Stimulated activated CD4-positive, alpha-beta T cell treated with anti-CD3 and anti-CD28 coated beads, Interleukin-12 subunit alpha, Interleukin-12 subunit beta, amount 100 ng/mL, for 4 hours (primary cell): ENCODE measurements around the gene GNAI3.

Experiments used
- DNase-seq: peaks from one replicate; pipeline ENCODE4 v3.0.0-alpha.2; 2020

GNAI3 gene

DNA sequence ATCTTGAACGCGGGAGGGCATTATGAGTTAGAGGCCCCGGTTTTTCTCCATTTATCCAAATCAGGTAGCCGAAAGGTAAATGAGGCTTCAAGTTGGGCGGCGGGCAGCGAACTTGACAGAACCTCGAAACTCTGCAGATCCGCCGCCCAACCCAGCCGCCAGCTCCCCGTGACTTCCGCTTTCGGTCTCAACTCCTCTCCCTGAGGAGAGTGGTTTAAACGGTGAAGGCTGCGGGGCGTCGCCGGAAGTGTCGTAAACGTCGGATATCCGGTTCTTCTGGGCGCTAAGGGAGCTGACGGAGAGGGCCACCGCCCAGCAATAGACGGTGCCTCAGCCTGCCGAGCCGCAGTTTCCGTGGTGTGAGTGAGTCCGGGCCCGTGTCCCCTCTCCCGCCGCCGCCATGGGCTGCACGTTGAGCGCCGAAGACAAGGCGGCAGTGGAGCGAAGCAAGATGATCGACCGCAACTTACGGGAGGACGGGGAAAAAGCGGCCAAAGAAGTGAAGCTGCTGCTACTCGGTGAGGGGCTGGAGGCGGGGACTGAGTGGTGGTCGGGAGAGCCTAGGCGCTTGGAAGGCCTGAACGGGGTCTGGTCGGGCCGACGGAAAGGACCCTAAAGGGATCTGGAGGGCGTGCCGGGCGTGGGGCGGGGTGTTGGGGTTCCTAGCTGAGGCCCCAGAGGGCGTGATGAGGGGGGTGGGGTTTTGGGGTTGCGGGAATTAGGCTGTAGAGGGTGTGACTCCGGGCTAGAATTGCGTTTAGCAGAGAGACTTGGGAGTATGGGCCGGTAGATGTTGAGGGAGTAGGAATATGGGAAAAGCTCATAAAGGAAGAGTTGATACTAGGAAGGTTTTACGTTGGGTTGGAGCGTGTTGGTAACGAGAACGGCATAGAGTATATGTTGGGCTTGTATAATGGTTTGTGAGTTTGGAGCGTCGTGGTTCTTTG is at the start of gene GNAI3:
TSS of gene GNAI3 (plus strand) at position 295 of the 947 bp plus-strand sequence. CDS start at position 401, 106 bp downstream.
- peak; percentile 89 for DNase-seq

DNA sequence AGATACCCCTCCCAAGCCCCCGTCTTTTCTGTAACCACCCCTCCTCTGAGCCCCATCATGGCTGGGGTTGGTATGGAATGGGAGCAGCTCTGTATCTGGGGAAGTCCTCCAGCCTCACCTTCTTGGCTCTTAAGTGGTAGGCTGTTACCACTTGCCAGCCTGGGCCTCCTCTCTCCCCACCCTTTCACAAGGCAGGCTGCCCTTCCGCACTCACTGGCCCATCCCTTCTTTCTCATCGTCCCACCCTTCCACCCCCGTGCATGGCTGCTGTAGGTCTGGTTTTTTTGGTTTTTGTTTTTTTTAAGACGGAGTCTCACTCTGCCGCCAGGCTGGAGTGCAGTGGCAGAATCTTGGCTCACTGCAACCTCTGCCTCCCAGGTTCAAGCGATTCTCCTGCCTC is 49.3 kb upstream of the GNAI3 start:
- DNase-seq: no peak

DNA sequence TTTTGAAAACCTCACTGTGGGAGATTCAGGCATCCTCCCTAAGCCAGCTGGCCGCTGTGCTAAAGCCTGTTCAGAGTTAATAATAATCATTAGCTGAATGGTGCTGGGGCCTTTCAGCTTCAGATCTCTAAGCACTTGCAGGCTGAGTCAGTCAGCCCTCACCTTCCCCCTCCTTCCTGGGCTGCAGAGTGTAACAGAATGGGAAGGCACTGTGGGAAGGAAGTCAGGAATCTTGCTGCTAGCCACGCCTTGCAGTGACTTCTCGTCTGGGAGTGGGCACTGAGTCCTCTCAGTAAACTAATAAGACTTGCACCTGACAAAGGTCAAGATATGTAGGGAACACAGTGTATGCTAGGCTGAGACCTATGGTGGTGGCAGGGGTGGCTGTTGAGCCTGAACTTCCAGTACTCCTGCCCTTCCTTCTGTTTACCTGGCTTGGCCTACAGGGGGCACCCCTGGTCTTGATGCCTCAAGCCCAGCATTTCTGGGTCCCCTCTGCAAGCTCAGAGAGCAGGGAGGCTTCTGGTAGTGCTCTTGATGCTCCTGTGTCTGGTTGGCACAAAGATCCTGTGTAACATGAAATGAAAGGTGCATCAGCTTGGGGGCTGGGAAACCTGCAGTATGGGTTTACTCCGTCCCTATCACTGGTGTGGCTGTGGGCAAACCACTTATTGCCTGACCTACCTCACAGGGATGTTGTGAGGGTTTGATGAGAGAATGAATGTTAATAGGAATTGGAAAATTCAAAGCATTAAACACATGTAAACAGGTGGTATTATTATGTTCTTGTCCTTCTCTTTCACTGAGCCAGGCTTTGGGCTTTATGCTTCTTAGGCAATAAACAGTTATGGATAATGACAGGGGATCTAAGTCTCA is 48.5 kb upstream of the GNAI3 start:
- DNase-seq: peak; percentile 51

DNA sequence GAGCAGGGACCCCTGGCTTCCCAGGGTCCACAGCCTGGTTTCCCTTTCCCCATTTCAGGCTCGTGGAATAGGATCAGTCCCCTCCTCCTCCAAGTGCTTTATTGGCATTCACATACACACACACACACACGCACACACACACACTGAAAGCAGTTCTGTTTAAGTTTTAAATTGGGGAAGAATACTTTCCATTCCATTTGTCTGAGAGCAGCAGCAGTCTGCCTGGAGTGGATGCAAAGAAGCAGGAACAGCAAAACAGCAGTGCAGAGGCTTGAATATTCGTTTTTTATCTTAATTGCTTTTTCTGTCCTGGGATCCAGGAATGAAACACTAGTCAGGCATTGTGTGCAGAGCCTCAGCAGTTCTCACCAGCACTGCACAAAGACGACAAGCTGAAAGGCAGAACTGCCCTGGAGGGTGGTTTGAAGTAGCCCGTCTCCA is 47.5 kb upstream of the GNAI3 start:
- no peak for DNase-seq

DNA sequence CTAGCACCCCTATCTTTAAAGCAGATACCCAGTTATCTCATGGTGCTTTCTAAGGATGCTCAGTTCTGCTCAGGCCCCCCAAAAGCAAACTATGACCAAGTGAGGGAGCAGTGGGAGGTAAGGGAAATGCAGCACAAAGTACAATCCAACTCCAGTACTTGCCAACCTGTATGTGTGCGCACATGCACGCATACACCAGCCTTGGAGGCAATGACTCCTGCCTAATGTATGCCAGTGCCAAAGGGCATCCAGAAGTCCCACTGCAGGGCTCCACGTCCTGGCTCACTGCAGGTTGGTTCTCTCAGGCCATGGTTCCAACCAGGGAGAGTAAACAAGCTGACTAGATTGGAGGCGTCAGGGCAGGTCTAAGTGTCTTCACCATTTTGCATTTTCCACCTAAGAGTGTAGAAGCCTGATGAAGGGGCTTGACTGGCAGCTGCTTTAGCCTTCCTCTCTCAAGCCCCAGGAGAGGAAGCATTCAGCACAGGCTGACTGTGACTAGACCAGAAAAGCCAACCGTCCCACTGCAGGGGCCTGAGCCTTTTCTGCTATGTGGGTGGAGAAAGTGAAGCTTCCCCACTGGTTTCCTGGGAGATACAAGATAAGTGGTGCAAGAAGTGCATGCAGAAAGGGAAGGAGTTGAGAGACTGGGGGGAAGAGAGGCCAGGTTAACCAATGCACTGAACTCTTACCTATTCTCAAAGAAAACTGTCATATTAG is 46.6 kb upstream of the GNAI3 start:
- no peak for DNase-seq

DNA sequence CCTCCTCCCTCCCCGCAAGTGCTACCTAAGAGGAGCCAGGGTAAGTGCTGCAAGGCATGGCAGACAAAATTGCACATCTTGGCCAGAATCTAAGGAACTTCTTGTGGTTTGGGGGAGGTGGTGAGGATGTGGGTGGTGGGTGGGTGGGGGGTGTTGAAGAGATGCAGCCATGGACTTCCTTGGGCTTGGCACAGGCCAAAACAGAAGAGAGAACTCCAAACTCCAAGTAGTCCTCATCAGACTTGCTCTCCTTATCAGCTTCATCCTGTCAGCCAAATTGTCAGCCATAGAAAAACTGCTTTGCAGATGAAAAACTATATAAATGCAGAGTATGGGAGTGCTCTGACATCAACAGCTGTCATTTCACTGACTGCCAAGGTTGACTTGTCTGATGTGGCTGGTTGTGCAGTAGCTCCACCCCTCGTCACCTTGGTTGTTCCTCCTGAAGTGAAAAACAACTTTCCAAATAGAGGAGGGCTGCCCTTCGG is 46.0 kb upstream of the GNAI3 start:
- DNase-seq: no peak

DNA sequence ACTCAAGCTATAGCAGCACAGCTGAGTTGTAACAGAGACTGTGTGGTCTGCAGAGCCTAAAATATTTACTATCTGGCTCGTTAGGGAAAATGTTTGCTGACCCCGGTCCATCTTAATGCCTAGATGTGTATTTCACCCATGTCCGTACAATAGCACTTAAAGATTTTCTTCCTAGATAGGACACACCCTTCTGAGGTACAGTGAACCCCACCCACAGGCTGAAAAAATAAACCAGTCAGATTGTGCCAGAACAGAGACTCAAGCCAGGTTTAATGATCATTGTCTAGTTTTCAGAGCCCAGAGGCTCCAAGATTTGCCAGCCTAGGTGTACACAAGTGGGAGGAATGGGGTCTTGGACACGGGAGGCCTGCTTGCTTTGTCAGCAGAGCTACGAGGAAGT is 44.5 kb upstream of the GNAI3 start:
- no peak for DNase-seq

DNA sequence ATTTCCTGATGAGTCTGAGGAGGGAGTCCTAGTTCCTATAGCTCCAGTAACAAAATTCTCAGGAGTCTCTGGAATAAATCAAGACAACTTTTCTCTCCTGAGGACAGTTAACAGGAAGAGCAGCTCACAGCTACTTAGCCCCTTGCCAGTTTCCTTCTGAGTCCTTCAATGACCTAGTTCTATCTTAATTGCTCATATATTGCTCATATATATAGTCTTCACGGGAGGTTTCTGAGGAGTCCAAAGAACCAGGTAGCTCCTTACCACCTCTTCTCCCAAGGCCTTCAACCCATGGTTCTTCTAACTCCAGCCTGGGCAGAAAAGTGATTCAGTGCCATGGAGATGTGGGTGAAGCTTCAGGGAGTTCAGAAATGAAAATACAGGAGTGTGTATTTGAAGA is 43.4 kb upstream of the GNAI3 start:
- no peak for DNase-seq

DNA sequence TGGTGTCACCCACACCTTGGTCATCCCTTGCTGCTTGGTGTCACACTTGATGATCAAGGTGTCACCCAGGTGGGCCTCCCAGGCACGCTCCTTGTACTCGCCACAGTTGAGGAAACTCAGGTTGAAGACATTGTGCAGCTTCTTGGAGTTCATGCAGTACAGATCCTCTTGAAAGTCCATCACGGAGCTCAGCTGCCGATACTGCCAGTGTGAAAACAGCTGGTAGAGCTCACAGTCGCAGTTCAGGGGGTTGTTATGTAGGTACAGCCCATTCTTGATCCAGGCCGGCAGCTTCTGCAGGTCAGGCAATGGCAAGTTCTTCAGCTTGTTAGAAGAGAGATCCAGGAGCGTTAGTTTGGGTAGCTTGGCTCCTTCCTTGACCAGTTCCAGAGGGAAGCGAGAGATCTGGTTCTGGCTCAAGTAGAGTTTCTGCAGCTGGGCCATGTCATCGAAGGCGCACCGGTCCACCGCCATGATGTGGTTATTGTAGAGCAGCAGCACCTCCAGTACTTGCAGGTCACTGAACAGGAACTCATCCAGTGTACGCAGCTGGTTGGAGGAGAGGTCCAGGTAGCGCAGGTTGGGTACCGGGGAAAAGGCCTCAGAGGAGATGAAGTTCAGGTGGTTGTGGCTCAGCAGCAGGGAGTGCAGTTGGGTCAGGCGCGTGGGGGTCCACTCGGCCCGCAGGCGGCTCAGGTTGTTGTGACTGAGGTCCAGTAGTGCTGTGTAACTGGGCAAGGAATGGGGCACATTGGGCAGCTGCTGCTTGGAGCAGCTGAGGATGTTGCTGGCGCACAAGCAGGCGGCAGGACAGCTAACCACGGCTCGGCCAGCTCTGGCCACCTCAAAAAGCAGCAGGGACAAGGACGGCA is 40.2 kb upstream of the GNAI3 start:
- no peak for DNase-seq

DNA sequence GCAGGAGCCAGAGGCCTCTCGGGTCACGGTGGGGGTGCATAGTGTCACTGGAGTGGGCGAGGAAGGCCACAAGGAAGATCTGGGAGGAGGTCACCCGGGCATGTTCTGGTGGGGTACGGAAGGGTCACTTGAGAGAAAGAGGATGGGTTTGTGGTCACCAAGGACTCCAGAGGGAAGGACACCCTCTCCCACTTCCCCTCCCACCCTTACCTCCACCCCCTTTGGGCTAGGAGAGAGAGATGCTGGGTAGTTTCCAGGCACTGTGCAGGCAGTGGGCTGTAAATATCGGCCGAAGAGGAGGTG is 39.6 kb upstream of the GNAI3 start:
- no peak for DNase-seq

DNA sequence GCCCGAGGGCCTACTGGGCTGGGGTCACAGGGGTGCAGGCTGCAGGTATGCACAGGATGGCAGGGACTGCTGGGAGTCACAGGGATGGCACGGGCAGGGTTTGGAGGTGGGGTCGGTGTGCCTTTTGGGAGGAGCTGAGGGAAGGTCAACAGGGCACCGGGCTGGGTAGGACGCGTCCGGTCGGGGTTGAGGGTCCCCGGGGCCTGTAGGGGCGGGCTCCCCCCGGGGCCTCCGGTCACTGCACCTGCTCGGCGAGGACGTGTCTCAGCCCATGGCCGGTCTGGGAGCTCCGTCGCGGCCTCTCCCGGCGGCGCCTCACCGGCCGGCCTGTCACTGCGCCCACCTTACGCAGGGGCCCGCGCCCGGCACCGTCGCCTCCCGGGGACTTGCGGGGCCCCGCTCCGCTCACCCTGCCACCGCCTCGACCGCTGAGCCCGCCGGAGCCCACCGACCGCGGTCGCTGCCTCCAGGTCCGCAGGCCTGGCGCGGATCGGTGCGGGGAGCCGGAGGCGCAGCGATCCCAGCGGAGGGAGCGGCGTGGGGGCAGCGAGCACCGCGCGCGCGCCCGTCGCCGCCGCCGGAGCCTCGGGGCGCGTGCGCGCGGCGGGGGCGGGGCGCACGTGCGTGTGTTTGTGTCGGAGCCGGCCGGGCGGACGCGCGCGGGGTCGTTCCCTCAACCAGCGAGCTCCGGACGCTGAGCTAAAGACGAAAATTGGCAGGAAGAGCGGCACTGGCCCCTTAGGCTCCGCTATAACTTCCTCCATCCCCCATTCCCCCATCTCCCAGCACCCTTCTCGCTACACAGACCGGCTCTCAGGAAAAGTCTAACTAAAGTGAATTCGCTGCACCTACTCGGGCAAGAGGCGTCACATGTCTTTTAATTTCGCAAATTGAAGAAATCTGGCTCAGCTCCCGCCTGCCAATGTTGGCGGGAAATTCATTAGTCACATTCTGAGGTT is 39.0 kb upstream of the GNAI3 start, which contains the start of gene AMIGO1:
TSS of gene AMIGO1 (minus strand) at position 552 of the 959 bp plus-strand sequence. CDS start 815 bp downstream, outside the sequence.
- DNase-seq: peak; percentile 66

DNA sequence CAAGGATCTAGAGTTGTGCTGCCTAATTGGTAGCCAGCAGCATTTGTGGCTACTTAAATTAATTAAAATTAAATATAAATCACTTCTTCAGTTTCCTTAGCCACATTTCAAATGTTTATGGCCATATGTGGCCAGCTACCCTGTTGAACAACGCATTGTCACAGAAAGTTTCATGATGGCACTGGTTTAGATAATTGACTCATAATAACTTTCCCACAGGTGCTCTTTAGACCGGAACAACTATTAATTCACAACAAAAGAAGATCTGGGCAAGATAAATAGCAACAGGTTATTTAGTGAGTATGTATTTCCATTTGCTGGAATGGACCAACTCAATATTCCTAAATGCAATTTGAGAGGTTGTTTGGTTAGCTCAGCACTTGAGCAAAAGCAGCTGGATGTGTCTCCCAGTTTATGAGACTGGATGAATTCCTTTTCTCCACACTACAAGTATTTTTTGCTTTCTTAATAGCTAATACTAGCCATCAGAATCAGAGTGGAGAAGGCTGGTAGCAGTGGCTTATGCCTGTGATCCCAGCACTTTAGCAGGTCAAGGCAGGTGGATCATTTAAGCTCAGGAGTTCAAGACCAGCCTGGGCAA is 35.2 kb upstream of the GNAI3 start:
- DNase-seq: no peak

DNA sequence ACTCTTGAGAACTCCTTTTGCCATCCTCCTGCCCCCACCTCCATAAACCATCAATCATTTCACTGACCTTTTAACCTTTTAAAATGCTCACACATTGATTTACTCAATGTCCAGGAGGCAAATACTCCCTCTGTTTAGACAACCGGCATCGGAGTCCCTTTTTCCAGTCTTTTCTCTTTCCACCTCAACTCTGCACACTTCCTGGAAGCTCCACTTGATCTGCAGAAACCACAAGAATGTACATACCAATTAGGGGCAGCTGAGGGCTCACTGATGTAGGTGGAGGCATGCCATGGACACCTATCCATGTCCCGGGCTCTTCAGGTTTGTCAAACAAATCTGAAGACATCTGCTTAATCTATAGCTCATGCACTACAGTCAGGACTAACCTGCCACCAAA is 33.6 kb upstream of the GNAI3 start:
- no peak for DNase-seq

DNA sequence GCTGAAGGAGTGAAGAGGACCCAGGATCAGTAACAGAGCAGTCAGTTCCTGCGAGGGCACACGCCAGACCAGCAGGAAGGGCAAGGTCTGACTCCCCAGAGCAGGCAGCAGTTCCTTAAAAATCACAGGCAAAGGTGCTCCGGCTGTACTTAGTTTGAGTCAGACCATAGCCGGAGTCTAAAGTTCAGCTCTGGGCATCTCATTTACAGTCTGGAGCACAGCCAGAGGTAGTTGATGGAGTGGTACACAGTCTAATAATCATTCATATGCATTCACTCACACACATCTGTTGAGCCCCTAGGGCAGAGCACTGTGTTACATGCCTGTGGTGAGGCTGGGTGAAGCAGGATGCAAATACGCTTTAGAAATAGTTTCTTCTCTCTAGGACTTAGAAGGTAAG is 31.5 kb upstream of the GNAI3 start:
- DNase-seq: no peak

DNA sequence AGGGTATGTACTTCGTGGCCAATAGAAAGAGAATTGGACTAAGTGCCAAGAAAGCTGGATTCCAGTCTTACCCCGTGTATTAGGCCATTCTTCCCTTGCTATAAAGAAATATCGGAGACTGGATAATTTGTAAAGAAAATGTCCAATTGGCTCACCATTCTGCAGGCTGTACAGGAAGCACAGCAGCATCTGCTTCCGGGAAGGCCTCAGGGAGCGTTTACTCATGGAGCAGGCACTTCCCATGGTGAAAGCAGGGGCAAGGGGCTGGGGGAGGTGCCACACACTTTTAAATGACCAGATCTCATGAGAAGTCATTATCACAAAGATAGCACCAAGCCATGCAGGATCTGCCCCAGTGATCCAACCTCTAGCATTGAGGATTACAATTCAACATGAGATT is 31.1 kb upstream of the GNAI3 start:
- DNase-seq: no peak

DNA sequence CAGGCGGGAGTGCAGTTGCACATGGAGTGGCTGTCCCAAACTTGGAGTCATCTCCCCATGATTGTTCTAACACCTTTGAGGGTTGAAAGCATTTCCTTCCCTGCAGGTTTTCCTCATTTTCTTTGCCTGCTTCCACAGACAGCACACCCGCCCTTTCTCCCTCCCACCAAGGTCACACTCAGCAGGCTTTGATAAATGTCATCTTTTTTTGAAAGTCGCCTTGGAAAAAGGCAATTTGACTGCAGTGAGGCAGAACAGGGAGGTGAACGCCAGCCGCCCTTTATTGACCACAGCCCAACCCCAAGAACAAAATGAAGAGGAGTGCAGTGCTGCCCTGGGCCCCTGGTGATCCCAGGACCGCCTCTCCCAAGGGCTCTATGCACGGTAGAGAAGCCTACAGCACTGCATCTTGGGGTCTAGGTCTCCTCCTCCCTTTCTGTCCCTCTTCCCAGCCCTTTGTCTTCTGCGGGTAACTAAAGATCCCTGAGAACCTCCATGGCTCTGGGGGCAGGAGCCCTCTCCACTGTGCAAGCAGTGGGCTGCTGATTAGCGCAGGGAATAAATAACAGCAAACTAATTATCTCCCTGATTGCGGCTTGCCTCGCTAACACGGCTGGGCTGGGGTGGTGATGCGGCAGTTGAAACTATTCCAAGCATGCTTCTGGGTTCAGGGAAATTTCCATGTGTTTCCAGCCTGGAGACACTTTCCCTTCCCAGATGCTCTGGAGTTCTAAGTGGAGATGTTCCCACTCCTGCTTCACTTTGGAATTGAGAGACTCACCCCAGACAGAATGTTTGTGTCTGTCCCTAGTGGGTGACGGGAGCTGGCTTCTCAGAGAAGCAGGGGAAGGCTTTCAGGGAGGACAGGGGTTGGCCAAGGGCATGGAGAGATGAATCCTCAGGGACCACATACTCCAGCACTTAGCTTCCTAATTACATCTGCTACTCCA is 27.1 kb upstream of the GNAI3 start:
- no peak for DNase-seq

DNA sequence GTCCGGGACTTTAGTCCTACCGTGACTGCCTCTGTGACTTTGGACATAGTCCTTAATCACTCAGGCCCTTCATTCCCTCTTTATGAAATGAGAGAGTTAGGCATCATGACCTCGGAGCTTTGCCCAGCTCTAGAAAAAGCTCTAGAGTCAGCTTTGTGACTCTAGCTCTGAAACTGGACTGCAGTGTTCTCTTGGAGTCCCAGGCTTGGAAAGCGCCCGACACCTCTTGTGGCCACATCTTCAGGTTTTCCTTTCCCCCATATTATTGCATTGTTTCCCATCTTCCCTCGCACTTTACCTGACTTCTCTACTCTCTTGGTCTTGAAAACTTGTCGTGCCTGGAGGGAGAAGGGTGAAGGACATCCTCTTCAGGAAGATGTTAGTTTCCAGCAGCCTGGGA is 26.4 kb upstream of the GNAI3 start:
- DNase-seq: no peak

DNA sequence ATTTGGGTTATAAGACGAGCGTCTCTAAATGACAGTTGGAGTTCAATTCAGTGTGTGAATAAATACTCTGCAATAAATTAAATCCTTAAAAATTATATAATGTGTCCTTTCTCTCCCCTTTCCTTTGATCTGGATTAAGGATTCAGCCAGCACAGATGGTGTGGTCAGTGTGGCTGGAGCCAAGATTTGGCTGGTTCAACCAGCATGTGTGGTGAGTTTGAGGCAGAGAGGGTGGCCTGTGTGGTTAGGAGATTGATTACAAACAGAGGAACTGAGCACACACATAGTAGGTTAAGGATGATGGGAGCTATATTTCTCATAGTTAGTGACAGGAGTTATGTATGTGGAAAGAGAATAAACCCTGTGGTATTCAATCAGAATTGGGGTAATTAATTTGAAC is 24.7 kb upstream of the GNAI3 start:
- no peak for DNase-seq
